Heart left ventricle (tissue), 16 donors: Measurements from ENCODE around the gene SBNO2. TPM values are rescaled to one million over a fixed set of nuclear protein-coding genes. Genes with fewer than 3 reads are reported as not detected.
"Not testable (repeated sequence)": the region's sequence is repeated elsewhere in the genome, so short reads cannot be mapped to it uniquely, and the experiment has no call there.

Experiments used
- ATAC-seq, 4 donors: fragments of 200-7000 bp; cut with Tn5 transposase; one replicate each; pipeline ENCODE4 v1.9.1; 2020 to 2022; ENCODE audit warnings: moderate library complexity in 4 of 4, mild to moderate bottlenecking in 3 of 4, moderate number of reproducible peaks in 1 of 4
- DNase-seq, 5 donors: peaks; one replicate each; pipeline ENCODE4 v3.0.0-alpha.2; 2020
- H3K27ac ChIP-seq, 12 donors: fragments of 200-600 bp; sonication (generic) in 4 of 12; one replicate each; pipeline versions ENCODE4 v1.5.0 to v1.8.0; 2016 to 2022; ENCODE audit warnings: mild to moderate bottlenecking in 2 of 12
- H3K27me3 ChIP-seq, 9 donors: fragments of 200-600 bp; sonication (generic) in 2 of 9; one replicate each; pipeline versions ENCODE4 v1.5.1 to v1.8.0; 2016 to 2022; ENCODE audit warnings: mild to moderate bottlenecking in 3 of 9
- H3K36me3 ChIP-seq, 9 donors: fragments of 200-600 bp; sonication (generic) in 2 of 9; one replicate each; pipeline versions ENCODE4 v1.5.0 to v1.8.0; 2018 to 2022; ENCODE audit warnings: mild to moderate bottlenecking in 2 of 9
- H3K4me1 ChIP-seq, 12 donors: fragments of 200-600 bp; sonication (generic) in 4 of 12; one replicate each; pipeline versions ENCODE4 v1.5.0 to v1.8.0; 2016 to 2022; ENCODE audit warnings: mild to moderate bottlenecking in 3 of 12
- H3K4me3 ChIP-seq, 12 donors: fragments of 200-600 bp; sonication (generic) in 4 of 12; one replicate each; pipeline versions ENCODE4 v1.5.0 to v1.8.0; 2017 to 2022; ENCODE audit warnings: mild to moderate bottlenecking in 9 of 12, moderate library complexity in 4 of 12
- H3K9me3 ChIP-seq, 12 donors: fragments of 200-600 bp; sonication (generic) in 4 of 12; one replicate each; pipeline versions ENCODE4 v1.5.0 to v1.8.0; 2016 to 2022; ENCODE audit warnings: mild to moderate bottlenecking in 1 of 12
- POLR2A ChIP-seq, 2 donors: fragments of 450-650 bp; IDR thresholded peaks; one replicate each; pipeline ENCODE4 v1.6.1; 2017; ENCODE audit warnings: antibody characterized with exemption in 2 of 2, mild to moderate bottlenecking in 2 of 2, moderate library complexity in 2 of 2
- WGBS, 4 donors: extraction: QIAGEN DNeasy Blood & Tissue Kit in 2 of 4; methylation state at CpG; one replicate each; pipeline versions ENCODE4 v1.1.5 to v1.1.7; 2013 to 2018; 5-methylcytosine and 5-hydroxymethylcytosine counted together
- intact Hi-C, 10 donors: fragments of 100-400 bp; cut with DNase I; formaldehyde crosslinking; loops; one replicate each; pipeline versions ENCODE4 v1.11.1 to v1.14.2; 2022
- polyA plus RNA-seq, 2 donors: library from polyadenylated mRNA; stranded (reverse); fragments of 200-250 nt; gene quantifications; one replicate each; pipeline ENCODE4 v1.2.3, GENCODE V29; 2013
- total RNA-seq, 9 donors: library from RNA; depleted of rRNA in 2 of 9; stranded (reverse); fragments of >200 nt in 2 of 9; fragmentation: NEBNext Ultra II Directional in 3 of 9; extraction: Animal tissue kit (Norgen Biotek cat#: 25700) in 3 of 9; gene quantifications; one replicate each; pipeline versions ENCODE4 v1.1.0 to v1.2.4, GENCODE V29; 2016 to 2023
- TF ChIP-seq, protein P1 (sequence below), 12 donors: fragments of 200-600 bp; sonication (generic) in 4 of 12; IDR thresholded peaks; one replicate each; pipeline versions ENCODE4 v1.5.0 to v1.8.0; 2018 to 2022; ENCODE audit warnings: antibody characterized with exemption in 12 of 12, mild to moderate bottlenecking in 5 of 12
- donor health status: ischemic (EF 13 %, LVEDD 7.1; RV severe dilation, severe dysfunction).
- donor health status: healthy with polysubstance abuse.
- donor health status: DM: no; HTN: yes; CAD: no.
- donor health status: DM: no; HTN: no; CAD: no.
- donor health status: ischemic (EF 25% LVEDD 6.9; RV normal size, moderate dysfunction).
- donor health status: ischemic (EF 25% LVEDD 5.7; RV mildly dilated, moderate dysfunction).
- donor health status: healthy.
- donor health status: DM: yes; HTN: yes; CAD: no.
- donor health status: ischemic (EF 35%, LVEDD 5.7; RV mildly dilated, moderate dysfunction).
- donor health status: nonischemic (EF 11% LVEDD 7.7; RV severe dilation, severe dysfunction).
- donor health status: DM: yes; HTN: yes; CAD: no.
- donor health status: PGD.
- donor health status: ischemic (EF 29% LVEDD 5.4; RV normal size, mild dysfunction).
- donor health status: nonischemic (EF 23%, LVEDD 6.1; RV moderate dilation, normal function).

SBNO2 gene
- total and polyA plus RNA-seq, 11 donors, result 9.9 to 78.9 (median 18.7) TPM

DNA sequence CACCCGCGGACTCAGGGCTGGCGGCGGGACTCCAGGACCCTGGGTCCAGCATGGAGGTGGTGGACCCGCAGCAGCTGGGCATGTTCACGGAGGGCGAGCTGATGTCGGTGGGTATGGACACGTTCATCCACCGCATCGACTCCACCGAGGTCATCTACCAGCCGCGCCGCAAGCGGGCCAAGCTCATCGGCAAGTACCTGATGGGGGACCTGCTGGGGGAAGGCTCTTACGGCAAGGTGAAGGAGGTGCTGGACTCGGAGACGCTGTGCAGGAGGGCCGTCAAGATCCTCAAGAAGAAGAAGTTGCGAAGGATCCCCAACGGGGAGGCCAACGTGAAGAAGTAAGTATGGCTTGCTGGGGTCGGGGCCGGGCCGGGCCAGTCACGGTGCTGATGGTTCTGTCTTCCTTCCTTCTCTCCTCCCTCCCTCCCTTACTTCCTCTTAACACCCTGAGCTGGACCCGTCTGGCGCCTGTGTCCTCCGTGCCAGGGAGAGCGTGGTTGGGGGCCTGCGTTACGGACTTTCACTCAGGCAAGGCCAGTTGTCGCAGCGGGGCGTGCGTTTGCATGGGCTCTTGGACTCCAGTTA, 32.9 kb upstream of the SBNO2 start:
- TF ChIP-seq POLR2A (IDR thresholded peaks at IDR 0.05), result no peak
- TF ChIP-seq, protein P1, sequence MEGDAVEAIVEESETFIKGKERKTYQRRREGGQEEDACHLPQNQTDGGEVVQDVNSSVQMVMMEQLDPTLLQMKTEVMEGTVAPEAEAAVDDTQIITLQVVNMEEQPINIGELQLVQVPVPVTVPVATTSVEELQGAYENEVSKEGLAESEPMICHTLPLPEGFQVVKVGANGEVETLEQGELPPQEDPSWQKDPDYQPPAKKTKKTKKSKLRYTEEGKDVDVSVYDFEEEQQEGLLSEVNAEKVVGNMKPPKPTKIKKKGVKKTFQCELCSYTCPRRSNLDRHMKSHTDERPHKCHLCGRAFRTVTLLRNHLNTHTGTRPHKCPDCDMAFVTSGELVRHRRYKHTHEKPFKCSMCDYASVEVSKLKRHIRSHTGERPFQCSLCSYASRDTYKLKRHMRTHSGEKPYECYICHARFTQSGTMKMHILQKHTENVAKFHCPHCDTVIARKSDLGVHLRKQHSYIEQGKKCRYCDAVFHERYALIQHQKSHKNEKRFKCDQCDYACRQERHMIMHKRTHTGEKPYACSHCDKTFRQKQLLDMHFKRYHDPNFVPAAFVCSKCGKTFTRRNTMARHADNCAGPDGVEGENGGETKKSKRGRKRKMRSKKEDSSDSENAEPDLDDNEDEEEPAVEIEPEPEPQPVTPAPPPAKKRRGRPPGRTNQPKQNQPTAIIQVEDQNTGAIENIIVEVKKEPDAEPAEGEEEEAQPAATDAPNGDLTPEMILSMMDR (IDR thresholded peaks at IDR 0.05), result no peak
- Histone ChIP-seq H3K36me3 (peaks cover 0 to 18% (median 0%) of the 10 kb centered on the region in 9 donors), H3K4me3 (peak overlapping the region; percentile 61 to 88 (median 78)), H3K27me3 (no peaks in the 10 kb centered on the region), H3K27ac (peak overlapping the region; percentile 53 to 96 (median 89)), H3K9me3 (no peaks in the 10 kb centered on the region), H3K4me1 (peaks cover 0 to 77% (median 43%) of the 10 kb centered on the region in 12 donors)
- peak in 1 of 5 donors; percentile 55 for DNase-seq
- peak; percentile 0 to 22 (median 4) for ATAC-seq
- intact Hi-C loops, result no loop called here
- 1 to 4% (median 2%) methylated on average over 31 to 38 of the region's 38 CpGs for WGBS, 4 donors

DNA sequence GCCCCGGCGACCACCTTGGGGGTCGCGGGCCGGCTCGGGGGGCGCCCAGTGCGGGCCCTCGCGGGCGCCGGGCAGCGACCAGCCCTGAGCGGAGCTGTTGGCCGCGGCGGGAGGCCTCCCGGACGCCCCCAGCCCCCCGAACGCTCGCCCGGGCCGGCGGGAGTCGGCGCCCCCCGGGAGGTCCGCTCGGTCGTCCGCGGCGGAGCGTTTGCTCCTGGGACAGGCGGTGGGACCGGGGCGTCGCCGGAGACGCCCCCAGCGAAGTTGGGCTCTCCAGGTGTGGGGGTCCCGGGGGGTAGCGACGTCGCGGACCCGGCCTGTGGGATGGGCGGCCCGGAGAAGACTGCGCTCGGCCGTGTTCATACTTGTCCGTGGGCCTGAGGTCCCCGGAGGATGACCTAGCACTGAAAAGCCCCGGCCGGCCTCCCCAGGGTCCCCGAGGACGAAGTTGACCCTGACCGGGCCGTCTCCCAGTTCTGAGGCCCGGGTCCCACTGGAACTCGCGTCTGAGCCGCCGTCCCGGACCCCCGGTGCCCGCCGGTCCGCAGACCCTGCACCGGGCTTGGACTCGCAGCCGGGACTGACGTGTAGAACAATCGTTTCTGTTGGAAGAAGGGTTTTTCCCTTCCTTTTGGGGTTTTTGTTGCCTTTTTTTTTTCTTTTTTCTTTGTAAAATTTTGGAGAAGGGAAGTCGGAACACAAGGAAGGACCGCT, 32.2 kb upstream of the SBNO2 start:
- no peaks in the 10 kb centered on the region for H3K9me3 ChIP-seq
- intact Hi-C loops, result no loop called here
- H3K27ac ChIP-seq, result peak overlapping the region; percentile 41 to 96 (median 89)
- DNase-seq (peak in 1 of 5 donors; percentile 69), ATAC-seq (no peak)
- H3K36me3 ChIP-seq, result peaks cover 0 to 17% (median 0%) of the 10 kb centered on the region in 9 donors
- peak overlapping the region; percentile 61 to 88 (median 78) for H3K4me3 ChIP-seq
- WGBS, 4 donors, result 0 to 1% (median 1%) methylated on average over 21 to 78 of the region's 78 CpGs
- peaks cover 0 to 70% (median 38%) of the 10 kb centered on the region in 12 donors for H3K4me1 ChIP-seq
- no peaks in the 10 kb centered on the region for H3K27me3 ChIP-seq
- TF ChIP-seq, protein P1 (IDR thresholded peaks at IDR 0.05), result no peak
- TF ChIP-seq POLR2A (IDR thresholded peaks at IDR 0.05), result no peak

DNA sequence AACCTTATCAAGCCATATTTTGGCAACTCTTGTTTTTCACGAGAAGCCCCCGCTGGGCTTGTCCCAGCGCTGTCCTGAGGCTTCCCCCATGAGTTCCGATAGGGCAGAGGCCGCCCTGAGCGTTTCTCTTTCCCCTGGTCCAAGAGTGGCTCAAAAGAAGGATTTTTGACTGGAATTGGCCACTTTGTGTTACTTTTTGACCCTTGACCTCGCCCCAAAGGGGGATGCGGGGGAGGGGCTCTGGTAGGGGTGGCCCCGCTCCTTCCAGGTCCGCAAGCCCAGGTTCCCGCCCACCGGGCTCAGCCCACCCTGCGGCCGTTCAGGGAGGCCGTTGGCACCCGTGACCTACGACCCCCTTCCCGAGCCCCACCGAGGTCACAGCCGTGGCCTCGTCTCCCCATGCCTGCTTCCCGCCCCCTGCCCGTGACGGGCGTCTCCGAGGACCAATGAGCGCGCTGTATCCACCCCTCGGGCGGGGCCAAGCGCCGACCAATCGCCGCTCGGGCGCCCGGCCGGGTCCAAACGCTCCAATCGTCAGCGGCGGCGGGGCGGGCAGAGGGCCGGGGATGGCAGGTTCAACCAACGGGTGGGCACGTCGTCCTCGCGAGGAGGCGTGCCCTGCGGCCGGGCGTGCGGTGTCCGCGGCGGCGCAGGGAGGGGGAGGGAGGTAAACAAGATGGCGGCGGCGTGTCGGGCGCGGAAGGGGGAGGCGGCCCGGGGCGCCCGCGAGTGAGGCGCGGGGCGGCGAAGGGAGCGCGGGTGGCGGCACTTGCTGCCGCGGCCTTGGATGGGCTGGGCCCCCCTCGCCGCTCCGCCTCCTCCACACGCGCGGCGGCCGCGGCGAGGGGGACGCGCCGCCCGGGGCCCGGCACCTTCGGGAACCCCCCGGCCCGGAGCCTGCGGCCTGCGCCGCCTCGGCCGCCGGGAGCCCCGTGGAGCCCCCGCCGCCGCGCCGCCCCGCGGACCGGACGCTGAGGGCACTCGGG, 31.3 kb upstream of the SBNO2 start, which contains the start of gene STK11:
TSS of gene STK11 (plus strand) at position 665 of the 986 bp plus-strand sequence. CDS start 1,136 bp downstream, outside the sequence.
- H3K36me3 ChIP-seq, result peaks cover 0 to 11% (median 0%) of the 10 kb centered on the region in 9 donors
- peak within 1 kb of the TSS; percentile 61 to 88 (median 78) for H3K4me3 ChIP-seq
- peak; percentile 91 to 94 (median 92) for ATAC-seq
- DNase-seq, result peak; percentile 99 to 100 (median 100)
- 3 to 10% (median 6%) methylated on average over 37 to 114 of the region's 114 CpGs for WGBS, 4 donors
- peak within 1 kb of the TSS; percentile 41 to 96 (median 89) for H3K27ac ChIP-seq
- TF ChIP-seq, protein P1 (IDR thresholded peaks at IDR 0.05), result no peak
- peak; percentile 22 to 77 for TF ChIP-seq POLR2A (IDR thresholded peaks at IDR 0.05)
- H3K4me1 ChIP-seq, result peaks cover 0 to 62% (median 36%) of the 10 kb centered on the region in 12 donors
- no peaks in the 10 kb centered on the region for H3K27me3 ChIP-seq
- no peaks in the 10 kb centered on the region for H3K9me3 ChIP-seq
- intact Hi-C loops, result no loop called here

DNA sequence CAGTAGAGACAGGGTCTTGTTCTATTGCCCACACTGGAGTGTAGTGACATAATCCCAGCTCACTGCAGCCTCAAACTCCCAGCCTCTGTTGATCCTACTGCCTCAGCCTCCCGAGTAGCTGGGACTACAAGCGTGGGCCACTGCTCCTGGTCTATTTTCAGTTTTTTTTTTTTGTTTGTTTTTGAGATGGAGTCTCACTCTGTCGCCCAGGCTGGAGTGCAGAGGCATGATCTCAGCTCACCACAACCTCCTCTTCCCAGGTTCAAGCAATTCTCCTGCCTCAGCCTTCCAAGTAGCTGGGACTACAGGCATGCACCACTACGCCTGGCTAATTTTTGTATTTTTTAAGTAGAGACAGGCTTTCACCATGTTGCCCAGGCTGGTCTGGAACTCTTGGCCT, 26.5 kb upstream of the SBNO2 start:
- not testable (repeated sequence) for H3K27me3 ChIP-seq, H3K4me3 ChIP-seq, DNase-seq, H3K27ac ChIP-seq, H3K36me3 ChIP-seq, ATAC-seq, H3K9me3 ChIP-seq
- peaks cover 0 to 25% (median 5%) of the 10 kb centered on the region in 12 donors for H3K4me1 ChIP-seq
- intact Hi-C loops, result loop anchor here in 2 of 10 donors (5.0 kb wide), 2 partner anchors 88 to 178 kb away; partner anchors contain the start of genes RNU6-2 (in 1 of the 2) and TMEM259 (in 1 of the 2)
- WGBS, 4 donors, result 88 to 95% (median 94%) methylated on average over 4 of the region's 4 CpGs
